K562 (cell line): Measurements from ENCODE around the gene NUDCD3. TPM values are rescaled to one million over a fixed set of nuclear protein-coding genes. Genes with fewer than 3 reads are reported as not detected.

Source experiments
- ATAC-seq: fragments of 200-7000 bp; cut with Tn5 transposase; 3 replicates; pipeline ENCODE4 v1.9.1; 2020; ENCODE audit warnings: moderate library complexity
- BruUV-seq: library from RNA; stranded (reverse); fragments of 400-500 nt; replicated peaks from 2 replicates; lab custom pipeline; 2021; lab: Mats Ljungman, UMichigan
- CTCF ChIA-PET: fragments of 300-600 bp; formaldehyde crosslinking; extraction: SDS; loops from one replicate; lab custom pipeline; 2021; ENCODE audit warnings: low intra/inter-chr PET ratio; lab: Yijun Ruan, JAX
- POLR2A ChIA-PET: fragments of 300-600, 350-650 bp; sonication (Branson Sonifier 250); formaldehyde crosslinking; extraction: SDS; loops from one replicate; lab custom pipeline; 2021; ENCODE audit warnings: antibody characterized with exemption, inconsistent platforms; lab: Yijun Ruan, JAX
- DNase-seq, 4 experiments: peaks; one replicate each; pipeline versions ENCODE4 v3.0.0 to v3.0.0-alpha.2; 2011 to 2018; ENCODE audit warnings: low spot score in 3 of 4, mixed read lengths in 3 of 4; ENCODE audit errors: extremely low read depth in 1 of 4
- FAIRE-seq: peaks from 2 replicates; lab custom pipeline; 2011; peaks lifted over from hg19 to GRCh38; lab: Jason Lieb, UNC
- H2AFZ ChIP-seq: 2 replicates; pipeline ENCODE4 v1.6.0; 2011; ENCODE audit warnings: low read depth, low read length, control low read depth, inconsistent platforms
- H3K27ac ChIP-seq: fragments of 200-600 bp; 3 replicates; pipeline ENCODE4 v1.8.0; 2011; ENCODE audit warnings: low read depth, mild to moderate bottlenecking, control low read depth, inconsistent platforms, low read length, moderate library complexity, mixed read lengths; ENCODE audit errors: extremely low read depth
- H3K27me3 ChIP-seq, 2 experiments: fragments of 300-600 bp in 1 of 2; 2 replicates in 1 of 2; 3 replicates in 1 of 2; pipeline versions ENCODE4 v1.6.0 to v1.8.0; 2011; ENCODE audit warnings: inconsistent platforms in 2 of 2, low read length in 2 of 2, mild to moderate bottlenecking in 1 of 2, mixed read lengths in 1 of 2, moderate library complexity in 1 of 2; ENCODE audit not compliant: control insufficient read depth in 2 of 2, insufficient read depth in 2 of 2
- H3K36me3 ChIP-seq: fragments of 300-600 bp; 3 replicates; pipeline ENCODE4 v1.8.0; 2011; ENCODE audit warnings: mild to moderate bottlenecking, low read length, inconsistent platforms; ENCODE audit not compliant: control insufficient read depth, insufficient read depth
- H3K4me1 ChIP-seq, 2 experiments: fragments of 200-600 bp in 1 of 2; replicated peaks in 1 of 2; 2 replicates in 1 of 2; 3 replicates in 1 of 2; pipeline versions ENCODE4 v1.5.1 to v1.8.0; 2011; ENCODE audit warnings: inconsistent platforms in 2 of 2, low read length in 2 of 2, mild to moderate bottlenecking in 1 of 2, mixed read lengths in 1 of 2, moderate library complexity in 1 of 2; ENCODE audit not compliant: control insufficient read depth in 2 of 2, insufficient read depth in 2 of 2
- H3K4me2 ChIP-seq: 2 replicates; pipeline ENCODE4 v1.6.1; 2011; ENCODE audit warnings: low read length, control low read depth, inconsistent platforms, mixed read lengths; ENCODE audit not compliant: insufficient read depth
- H3K4me3 ChIP-seq: fragments of 200-600 bp; sonication (generic), shearing (Covaris generic); 2 replicates; pipeline ENCODE4 v1.5.1; 2016; ENCODE audit warnings: control low read depth, inconsistent platforms
- H3K79me2 ChIP-seq: fragments of 200-600 bp; 3 replicates; pipeline ENCODE4 v1.8.0; 2011; ENCODE audit warnings: low read length, inconsistent platforms; ENCODE audit not compliant: control insufficient read depth, insufficient read depth
- H3K9ac ChIP-seq, 2 experiments: 2 replicates each; pipeline versions ENCODE4 v1.6.0 to v1.6.1; 2011; ENCODE audit warnings: low read depth in 2 of 2, low read length in 2 of 2, control low read depth in 1 of 2, inconsistent platforms in 1 of 2, mild to moderate bottlenecking in 1 of 2, mixed read lengths in 1 of 2; ENCODE audit not compliant: insufficient read depth in 1 of 2
- H3K9me1 ChIP-seq: one replicate; pipeline ENCODE4 v1.6.0; 2011; ENCODE audit warnings: inconsistent platforms, mild to moderate bottlenecking, low read length, moderate library complexity; ENCODE audit not compliant: control insufficient read depth, insufficient read depth
- H3K9me3 ChIP-seq: replicated peaks from 2 replicates; pipeline ENCODE4 v1.5.1; 2011; ENCODE audit warnings: low read depth, low read length, inconsistent platforms; ENCODE audit not compliant: control insufficient read depth, insufficient read depth
- H4K20me1 ChIP-seq: replicated peaks from 2 replicates; pipeline ENCODE4 v1.6.1; 2011; ENCODE audit warnings: low read length, inconsistent platforms, mixed read lengths; ENCODE audit not compliant: control insufficient read depth, insufficient read depth
- ATF3 ChIP-seq, 2 experiments: fragments of 450-650 bp in 1 of 2; sonication (generic) in 1 of 2; formaldehyde crosslinking in 1 of 2; IDR thresholded peaks in 1 of 2; conservative IDR thresholded peaks in 1 of 2; 2 replicates each; pipeline versions ENCODE4 v1.6.1 to v1.8.1; 2016 to 2023; ENCODE audit warnings: mild to moderate bottlenecking in 2 of 2, moderate library complexity in 2 of 2, inconsistent platforms in 1 of 2, missing genetic modification reagents in 1 of 2
- CBX1 ChIP-seq: sonication (generic); IDR thresholded peaks from 2 replicates; pipeline ENCODE4 v1.6.1; 2016; ENCODE audit warnings: antibody characterized with exemption, low read depth, mild to moderate bottlenecking
- DACH1 ChIP-seq: fragments of 450-650 bp; IDR thresholded peaks from 2 replicates; pipeline ENCODE4 v1.6.1; 2018; ENCODE audit not compliant: partially characterized antibody
- HOXB6 ChIP-seq: fragments of 250-450 bp; sonication (Bioruptor Pico); IDR thresholded peaks from 2 replicates; pipeline ENCODE4 v1.5.1; 2022; ENCODE audit warnings: mild to moderate bottlenecking, borderline replicate concordance
- MEF2A ChIP-seq: IDR thresholded peaks from 2 replicates; pipeline ENCODE4 v1.6.1; 2011; ENCODE audit warnings: low read depth, mild to moderate bottlenecking, low read length, moderate library complexity; ENCODE audit not compliant: control insufficient read depth
- RB1 ChIP-seq: fragments of 450-650 bp; IDR thresholded peaks from 2 replicates; pipeline ENCODE4 v1.6.1; 2017; ENCODE audit warnings: low read depth, mild to moderate bottlenecking
- TEAD4 ChIP-seq, 2 experiments: sonication (generic) in 1 of 2; formaldehyde crosslinking in 1 of 2; IDR thresholded peaks; 2 replicates each; pipeline versions ENCODE4 v1.6.1 to v1.8.0; 2012 to 2022; ENCODE audit warnings: borderline replicate concordance in 1 of 2, inconsistent platforms in 1 of 2, low read length in 1 of 2, mild to moderate bottlenecking in 1 of 2, missing genetic modification reagents in 1 of 2
- ZNF507 ChIP-seq: conservative IDR thresholded peaks from 2 replicates; pipeline ENCODE4 v1.6.1; 2017; ENCODE audit warnings: missing genetic modification characterization, missing compliant biosample characterization
- ZNF699 ChIP-seq: fragments of 250-450 bp; sonication (Bioruptor Pico); IDR thresholded peaks from 2 replicates; pipeline ENCODE4 v1.8.0; 2021; ENCODE audit warnings: mild to moderate bottlenecking, moderate library complexity; ENCODE audit not compliant: insufficient replicate concordance
- WGBS: fragments of 100-300 bp; shearing (Covaris generic); methylation state at CpG from one replicate; pipeline ENCODE4 v1.1.6; 2016; ENCODE audit warnings: low coverage, mixed read lengths; ENCODE audit not compliant: insufficient coverage; ENCODE audit errors: missing lambda C conversion rate; 5-methylcytosine and 5-hydroxymethylcytosine counted together
- in situ Hi-C: fragments of 300-500 bp; cut with MboI; formaldehyde crosslinking; loops from 4 replicates; pipeline ENCODE4 v1.15.0; 2018; ENCODE audit warnings: inconsistent platforms, mixed read lengths
- intact Hi-C: fragments of 100-400 bp; cut with micrococcal nuclease; formaldehyde crosslinking; loops from 2 replicates; pipeline ENCODE4 v1.14.2; 2022
- polyA plus RNA-seq, 8 experiments: library from polyadenylated mRNA; depleted of rRNA in 4 of 8; stranded (reverse) in 5 of 8; unstranded in 3 of 8; fragments of >200 nt; fragmentation: Nextera tagmentation in 2 of 8; fragmentation: Illumina TruSeq in 1 of 8; extraction: Ambion mirVana in 2 of 8; extraction: Trizol in 1 of 8; gene quantifications; 2 replicates each; pipeline versions ENCODE4 v1.2.1 to v1.2.3, GENCODE V29; 2011 to 2014; ENCODE audit warnings: inconsistent platforms in 1 of 8, missing spikeins in 1 of 8
- total RNA-seq, 7 experiments: library from RNA; depleted of rRNA in 6 of 7; stranded (reverse); fragments of >200 nt in 6 of 7; fragmentation: Illumina TruSeq in 2 of 7; extraction: Trizol in 2 of 7; gene quantifications; 2 replicates each; pipeline versions ENCODE4 v1.2.1 to v1.2.3, GENCODE V29; 2011 to 2021; ENCODE audit warnings: low replicate concordance in 1 of 7

The NUDCD3 gene
- total and polyA plus RNA-seq, 9 of the 15 experiments (the other 6 are each of a cell fraction or from before 2014, with no cell fraction given) = 24.8 to 64.2 (median 42.6) TPM

GRCh38 chr7:44470135-44470479, 20.4 kb downstream of the NUDCD3 start:
- Histone ChIP-seq H3K9ac (no peak overlapping the region), H3K9me3 (no peaks in the 10 kb centered on the region), H3K79me2 (peaks cover 49% of the 10 kb centered on the region), H3K27ac (no peak overlapping the region), H3K36me3 (peaks cover 74% of the 10 kb centered on the region), H4K20me1 (peaks cover 2% of the 10 kb centered on the region; the same call in 1 of the 2 replicates), H2AFZ (no peak overlapping the region), H3K4me1 (peaks cover 4 to 7% of the 10 kb centered on the region in 2 experiments; a peak in 4 of 5 replicates), H3K27me3 (no peaks in the 10 kb centered on the region), H3K4me3 (no peak overlapping the region), H3K9me1 (no peaks in the 10 kb centered on the region), H3K4me2 (no peak overlapping the region)
- peak; percentile 51; the same call in 1 of the 3 replicates for ATAC-seq
- WGBS = 70% methylated on average over 2 of the region's 2 CpGs
- no TSS peak for BruUV-seq
- POLR2A ChIA-PET = interaction anchor here (1.3 kb wide), 1 partner anchor 9 kb away, joined by 4 read pairs; no protein-coding TSS in a partner anchor
- CTCF ChIA-PET = no interaction called here
- FAIRE-seq = no peak
- DNase-seq = peak in 2 of 4 experiments; percentile 18
- in situ Hi-C loops = loop anchor here (10.0 kb wide), 1 partner anchor 225 kb away; no protein-coding TSS in a partner anchor
- TF ChIP-seq TEAD4 (IDR thresholded peaks at IDR 0.05; ENCODE audit: low read length) (0 out of 2 replicates have a peak, but pooled peaks have one; percentile 9), TEAD4 (CRISPR knock-in tag; IDR thresholded peaks at IDR 0.05; ENCODE audit: borderline replicate concordance) (no peak), RB1 (no peak)
- intact Hi-C loops = loop anchor here (10.0 kb wide), 1 partner anchor 95 kb away; no protein-coding TSS in a partner anchor

- no peak overlapping the region for H3K27ac ChIP-seq
- FAIRE-seq (peak; percentile 76), ATAC-seq (no peak), DNase-seq (no peak)
- intact Hi-C loops (loop anchor here (10.0 kb wide), 2 partner anchors 65 to 95 kb away; no protein-coding TSS in a partner anchor), in situ Hi-C loops (loop anchor here (10.0 kb wide), 1 partner anchor 225 kb away; no protein-coding TSS in a partner anchor)
- 40% methylated on average over 4 of the region's 4 CpGs for WGBS
- peaks cover 70% of the 10 kb centered on the region for H3K36me3 ChIP-seq
- no peak overlapping the region for H3K4me2 ChIP-seq
- H3K4me1 ChIP-seq = peaks cover 4 to 7% of the 10 kb centered on the region in 2 experiments; a peak in 4 of 5 replicates
- CTCF ChIA-PET = no interaction called here
- TF ChIP-seq CBX1 (no peak), DACH1 (no peak), MEF2A (no peak), ZNF699 (CRISPR knock-in tag) (no peak), HOXB6 (CRISPR knock-in tag) (no peak), ATF3 (IDR thresholded peaks at IDR 0.05) (no peak), ATF3 (CRISPR knock-in tag; conservative IDR thresholded peaks at IDR 0.05) (no peak), ZNF507 (tag) (no peak)
- TF ChIP-seq, all 486 proteins: peak for 0
- Histone ChIP-seq H4K20me1 (peaks cover 2% of the 10 kb centered on the region; the same call in 1 of the 2 replicates), H3K27me3 (no peaks in the 10 kb centered on the region), H3K9me1 (no peaks in the 10 kb centered on the region), H3K4me3 (no peak overlapping the region), H3K9me3 (no peaks in the 10 kb centered on the region), H2AFZ (no peak overlapping the region), H3K9ac (no peak overlapping the region), H3K79me2 (peaks cover 50% of the 10 kb centered on the region)
- no TSS peak for BruUV-seq
- POLR2A ChIA-PET = interaction anchor here (0.5 to 1.3 kb wide), 4 partner anchors 9 to 263 kb away, joined by 3 to 4 read pairs (median 3); no protein-coding TSS in a partner anchor
These were observed 20.9 kb downstream of the NUDCD3 start for GRCh38 chr7:44469461-44470134.
